NCI-H2227 (cell line): ENCODE results near the gene SSX4B.
"Not testable (repeated sequence)": the region's sequence is repeated elsewhere in the genome, so short reads cannot be mapped to it uniquely, and the experiment has no call there.

Source experiments
- DNase-seq: peaks from one replicate; lab custom pipeline; 2025; ENCODE audit not compliant: unreplicated experiment; lab: John Stamatoyannopoulos, UW

The SSX4B gene

GRCh38 chrX:48411860-48412259 is at the start of gene SSX4B:
SSX4B (minus strand) TSS chrX:48411960; CDS start chrX:48411372, 588 bp downstream.
- DNase-seq, result not testable (repeated sequence)

- no peak for DNase-seq
These were observed 48.8 kb upstream of the SSX4B start for GRCh38 chrX:48460606-48461005.

- no peak for DNase-seq
These were observed 48.3 kb upstream of the SSX4B start for GRCh38 chrX:48460031-48460430.

- DNase-seq, result no peak
These were observed 47.7 kb upstream of the SSX4B start for GRCh38 chrX:48459483-48459882.

GRCh38 chrX:48458711-48459110 is 47.0 kb upstream of the SSX4B start:
- DNase-seq, result no peak

- DNase-seq, result no peak
These were observed 45.0 kb upstream of the SSX4B start for GRCh38 chrX:48456628-48457331.

GRCh38 chrX:48451708-48452107 is 39.9 kb upstream of the SSX4B start:
- no peak for DNase-seq

- no peak for DNase-seq
These were observed 38.3 kb upstream of the SSX4B start for GRCh38 chrX:48450076-48450475.

GRCh38 chrX:48447201-48447600 is 35.4 kb upstream of the SSX4B start:
- not testable (repeated sequence) for DNase-seq

- not testable (repeated sequence) for DNase-seq
These were observed 22.0 kb upstream of the SSX4B start for GRCh38 chrX:48433713-48434112.

GRCh38 chrX:48430166-48430565 is 18.4 kb upstream of the SSX4B start:
- DNase-seq, result not testable (repeated sequence)

- not testable (repeated sequence) for DNase-seq
These were observed 17.8 kb upstream of the SSX4B start for GRCh38 chrX:48429606-48430005.

GRCh38 chrX:48427027-48427716 is 15.4 kb upstream of the SSX4B start:
- not testable (repeated sequence) for DNase-seq

- not testable (repeated sequence) for DNase-seq
These were observed 13.9 kb downstream of the SSX4B start for GRCh38 chrX:48397825-48398224.

- not testable (repeated sequence) for DNase-seq
These were observed 14.8 kb downstream of the SSX4B start for GRCh38 chrX:48396931-48397330.

GRCh38 chrX:48383239-48383638 is 28.5 kb downstream of the SSX4B start, which contains the start of gene SSX4:
SSX4 (plus strand) TSS chrX:48383539; CDS start chrX:48384054, 515 bp downstream.
- not testable (repeated sequence) for DNase-seq

GRCh38 chrX:48370408-48370807 is 41.4 kb downstream of the SSX4B start:
- DNase-seq, result not testable (repeated sequence)

GRCh38 chrX:48367717-48368408 is 43.9 kb downstream of the SSX4B start:
- DNase-seq, result not testable (repeated sequence)

GRCh38 chrX:48359281-48359680 is 52.5 kb downstream of the SSX4B start:
- DNase-seq, result not testable (repeated sequence)

- no peak for DNase-seq
These were observed 54.1 kb downstream of the SSX4B start for GRCh38 chrX:48357681-48358080.

GRCh38 chrX:48356315-48357094 is 55.3 kb downstream of the SSX4B start, which contains the start of gene SSX3:
SSX3 (minus strand) TSS chrX:48356703; CDS start chrX:48355249, 1,454 bp downstream.
- DNase-seq, result not testable (repeated sequence)
